ENCODE measurements around the gene NEO1. TPM values are rescaled to one million over a fixed set of nuclear protein-coding genes. Genes with fewer than 3 reads are reported as not detected.

The NEO1 gene
- polyA plus RNA-seq, 1 of the 3 experiments (the other 2 are of a cell fraction): 13.1 TPM

DNA sequence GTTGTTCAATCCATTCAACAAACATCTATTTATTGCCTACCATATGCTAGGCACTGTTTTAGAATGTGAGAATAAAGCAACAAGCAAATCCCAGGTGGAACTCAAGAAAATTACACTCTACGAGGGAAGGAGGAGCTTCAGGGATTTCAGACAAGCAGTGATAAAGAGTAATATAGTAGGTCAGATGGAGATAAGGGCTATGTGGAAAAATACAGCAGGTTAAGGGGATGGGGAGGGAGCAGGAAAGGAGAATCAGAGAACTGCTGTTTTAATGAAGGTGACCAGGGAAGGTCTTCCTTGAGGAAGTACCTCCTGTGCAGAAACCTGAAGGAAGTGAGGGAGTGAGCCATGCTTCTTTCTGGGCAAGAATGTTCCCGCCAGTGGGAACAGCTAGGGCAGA lies 47.2 kb upstream of the NEO1 start (continued):
- TF ChIP-seq, protein P1, sequence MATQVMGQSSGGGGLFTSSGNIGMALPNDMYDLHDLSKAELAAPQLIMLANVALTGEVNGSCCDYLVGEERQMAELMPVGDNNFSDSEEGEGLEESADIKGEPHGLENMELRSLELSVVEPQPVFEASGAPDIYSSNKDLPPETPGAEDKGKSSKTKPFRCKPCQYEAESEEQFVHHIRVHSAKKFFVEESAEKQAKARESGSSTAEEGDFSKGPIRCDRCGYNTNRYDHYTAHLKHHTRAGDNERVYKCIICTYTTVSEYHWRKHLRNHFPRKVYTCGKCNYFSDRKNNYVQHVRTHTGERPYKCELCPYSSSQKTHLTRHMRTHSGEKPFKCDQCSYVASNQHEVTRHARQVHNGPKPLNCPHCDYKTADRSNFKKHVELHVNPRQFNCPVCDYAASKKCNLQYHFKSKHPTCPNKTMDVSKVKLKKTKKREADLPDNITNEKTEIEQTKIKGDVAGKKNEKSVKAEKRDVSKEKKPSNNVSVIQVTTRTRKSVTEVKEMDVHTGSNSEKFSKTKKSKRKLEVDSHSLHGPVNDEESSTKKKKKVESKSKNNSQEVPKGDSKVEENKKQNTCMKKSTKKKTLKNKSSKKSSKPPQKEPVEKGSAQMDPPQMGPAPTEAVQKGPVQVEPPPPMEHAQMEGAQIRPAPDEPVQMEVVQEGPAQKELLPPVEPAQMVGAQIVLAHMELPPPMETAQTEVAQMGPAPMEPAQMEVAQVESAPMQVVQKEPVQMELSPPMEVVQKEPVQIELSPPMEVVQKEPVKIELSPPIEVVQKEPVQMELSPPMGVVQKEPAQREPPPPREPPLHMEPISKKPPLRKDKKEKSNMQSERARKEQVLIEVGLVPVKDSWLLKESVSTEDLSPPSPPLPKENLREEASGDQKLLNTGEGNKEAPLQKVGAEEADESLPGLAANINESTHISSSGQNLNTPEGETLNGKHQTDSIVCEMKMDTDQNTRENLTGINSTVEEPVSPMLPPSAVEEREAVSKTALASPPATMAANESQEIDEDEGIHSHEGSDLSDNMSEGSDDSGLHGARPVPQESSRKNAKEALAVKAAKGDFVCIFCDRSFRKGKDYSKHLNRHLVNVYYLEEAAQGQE (IDR thresholded peaks at IDR 0.05; ENCODE audit: low read depth, low read length): no peak
- TF ChIP-seq GATA2 (CRISPR knock-in tag; IDR thresholded peaks at IDR 0.05) (no peak), RXRA (IDR thresholded peaks at IDR 0.05; ENCODE audit: borderline replicate concordance, low read depth) (no peak), RCOR1 (IDR thresholded peaks at IDR 0.05; ENCODE audit: low read length) (no peak), PBX3 (IDR thresholded peaks at IDR 0.05) (no peak), SMC3 (IDR thresholded peaks at IDR 0.05; ENCODE audit: low read depth, low read length) (no peak), JUND (IDR thresholded peaks at IDR 0.05) (no peak)

GRCh38 chr15:73005446-73005845 lies 46.8 kb upstream of the NEO1 start:
- Histone ChIP-seq H4K20me1 (ENCODE audit: insufficient read depth) (no peaks in the 10 kb centered on the region), H3K4me2 (no peak overlapping the region), H3K79me2 (ENCODE audit: insufficient read depth) (no peaks in the 10 kb centered on the region), H3K36me3 (replicated peaks in 1 of 2; ENCODE audit: control insufficient read depth in 1 of 2, insufficient read depth in 2 of 2, low read length in 1 of 2) (no peaks in the 10 kb centered on the region), H3K27me3 (ENCODE audit: insufficient read depth) (no peaks in the 10 kb centered on the region), H3K9ac (no peak overlapping the region), H3F3A (replicated peaks; ENCODE audit: insufficient read depth) (no peaks in the 10 kb centered on the region), H3K4me1 (ENCODE audit: control insufficient read depth in 1 of 2, insufficient read depth in 2 of 2, low read depth in 1 of 2, low read length in 1 of 2) (no peaks in the 10 kb centered on the region), H3K9me3 (no peaks in the 10 kb centered on the region), H3K4me3 (ENCODE audit: low read depth in 2 of 2, low read length in 1 of 2) (no peak overlapping the region), H3K9me2 (no peaks in the 10 kb centered on the region), H3K27ac (ENCODE audit: low read depth in 2 of 2, low read length in 1 of 2) (no peak overlapping the region), H2AFZ (ENCODE audit: low read depth) (no peak overlapping the region)
- POLR2A ChIA-PET: no interaction called here
- no peak for DNase-seq
- 56% methylated on average over 2 of the region's 2 CpGs for WGBS (ENCODE audit: low lambda C conversion rate)
- CTCF ChIA-PET: no interaction called here
- TF ChIP-seq FOXM1 (IDR thresholded peaks at IDR 0.05; ENCODE audit: low read depth): no peak
- TF ChIP-seq JUND (IDR thresholded peaks at IDR 0.05): no peak
- no peak for TF ChIP-seq RFX5 (IDR thresholded peaks at IDR 0.05; ENCODE audit: low read length)
- TF ChIP-seq SMC3 (IDR thresholded peaks at IDR 0.05; ENCODE audit: low read depth, low read length): no peak
- TF ChIP-seq GATA2 (CRISPR knock-in tag; IDR thresholded peaks at IDR 0.05): no peak
- TF ChIP-seq NRF1 (IDR thresholded peaks at IDR 0.05; ENCODE audit: low read depth, low read length): no peak
- no peak for TF ChIP-seq PBX3 (IDR thresholded peaks at IDR 0.05)
- TF ChIP-seq TCF12 (IDR thresholded peaks at IDR 0.05): no peak
- TF ChIP-seq RCOR1 (IDR thresholded peaks at IDR 0.05; ENCODE audit: low read length): no peak
- no peak for TF ChIP-seq ELF1 (IDR thresholded peaks at IDR 0.05)
- TF ChIP-seq, protein P2, sequence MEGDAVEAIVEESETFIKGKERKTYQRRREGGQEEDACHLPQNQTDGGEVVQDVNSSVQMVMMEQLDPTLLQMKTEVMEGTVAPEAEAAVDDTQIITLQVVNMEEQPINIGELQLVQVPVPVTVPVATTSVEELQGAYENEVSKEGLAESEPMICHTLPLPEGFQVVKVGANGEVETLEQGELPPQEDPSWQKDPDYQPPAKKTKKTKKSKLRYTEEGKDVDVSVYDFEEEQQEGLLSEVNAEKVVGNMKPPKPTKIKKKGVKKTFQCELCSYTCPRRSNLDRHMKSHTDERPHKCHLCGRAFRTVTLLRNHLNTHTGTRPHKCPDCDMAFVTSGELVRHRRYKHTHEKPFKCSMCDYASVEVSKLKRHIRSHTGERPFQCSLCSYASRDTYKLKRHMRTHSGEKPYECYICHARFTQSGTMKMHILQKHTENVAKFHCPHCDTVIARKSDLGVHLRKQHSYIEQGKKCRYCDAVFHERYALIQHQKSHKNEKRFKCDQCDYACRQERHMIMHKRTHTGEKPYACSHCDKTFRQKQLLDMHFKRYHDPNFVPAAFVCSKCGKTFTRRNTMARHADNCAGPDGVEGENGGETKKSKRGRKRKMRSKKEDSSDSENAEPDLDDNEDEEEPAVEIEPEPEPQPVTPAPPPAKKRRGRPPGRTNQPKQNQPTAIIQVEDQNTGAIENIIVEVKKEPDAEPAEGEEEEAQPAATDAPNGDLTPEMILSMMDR (IDR thresholded peaks at IDR 0.05): no peak
- TF ChIP-seq MEF2A (IDR thresholded peaks at IDR 0.05; ENCODE audit: borderline replicate concordance, low read depth): no peak
- TF ChIP-seq FOSL2 (IDR thresholded peaks at IDR 0.05; ENCODE audit: borderline replicate concordance, low read depth): no peak
- TF ChIP-seq, protein P1 (IDR thresholded peaks at IDR 0.05; ENCODE audit: low read depth, low read length): no peak
- TF ChIP-seq, protein P3, sequence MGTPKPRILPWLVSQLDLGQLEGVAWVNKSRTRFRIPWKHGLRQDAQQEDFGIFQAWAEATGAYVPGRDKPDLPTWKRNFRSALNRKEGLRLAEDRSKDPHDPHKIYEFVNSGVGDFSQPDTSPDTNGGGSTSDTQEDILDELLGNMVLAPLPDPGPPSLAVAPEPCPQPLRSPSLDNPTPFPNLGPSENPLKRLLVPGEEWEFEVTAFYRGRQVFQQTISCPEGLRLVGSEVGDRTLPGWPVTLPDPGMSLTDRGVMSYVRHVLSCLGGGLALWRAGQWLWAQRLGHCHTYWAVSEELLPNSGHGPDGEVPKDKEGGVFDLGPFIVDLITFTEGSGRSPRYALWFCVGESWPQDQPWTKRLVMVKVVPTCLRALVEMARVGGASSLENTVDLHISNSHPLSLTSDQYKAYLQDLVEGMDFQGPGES (IDR thresholded peaks at IDR 0.05; ENCODE audit: low read depth, low read length): no peak
- TF ChIP-seq, protein P4, sequence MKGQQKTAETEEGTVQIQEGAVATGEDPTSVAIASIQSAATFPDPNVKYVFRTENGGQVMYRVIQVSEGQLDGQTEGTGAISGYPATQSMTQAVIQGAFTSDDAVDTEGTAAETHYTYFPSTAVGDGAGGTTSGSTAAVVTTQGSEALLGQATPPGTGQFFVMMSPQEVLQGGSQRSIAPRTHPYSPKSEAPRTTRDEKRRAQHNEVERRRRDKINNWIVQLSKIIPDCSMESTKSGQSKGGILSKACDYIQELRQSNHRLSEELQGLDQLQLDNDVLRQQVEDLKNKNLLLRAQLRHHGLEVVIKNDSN (IDR thresholded peaks at IDR 0.05; ENCODE audit: borderline replicate concordance, low read depth): no peak
- TF ChIP-seq GABPA (IDR thresholded peaks at IDR 0.05; ENCODE audit: low read depth): no peak
